A673 (cell line): ENCODE results near the gene PRLR. TPM values are rescaled to one million over a fixed set of nuclear protein-coding genes. Genes with fewer than 3 reads are reported as not detected.

Source experiments
- BruUV-seq: library from RNA; stranded (reverse); fragments of 400-500 nt; replicated peaks from 2 replicates; lab custom pipeline; 2021; lab: Mats Ljungman, UMichigan
- CTCF ChIA-PET: fragments of 300-600 bp; sonication (Branson Sonifier 250); formaldehyde crosslinking; loops from one replicate; lab custom pipeline; 2022; ENCODE audit warnings: antibody characterized with exemption; lab: Charles Lee
- POLR2A ChIA-PET: fragments of 300-600 bp; sonication (Branson Sonifier 250); formaldehyde crosslinking; loops from one replicate; lab custom pipeline; 2022; ENCODE audit warnings: antibody characterized with exemption; ENCODE audit not compliant: low non-redundant PET; lab: Charles Lee
- DNase-seq: peaks from one replicate; pipeline ENCODE4 v3.0.0-alpha.2; 2015; ENCODE audit warnings: low spot score
- H3K27ac ChIP-seq: fragments of 200-600 bp; sonication (generic); 2 replicates; pipeline ENCODE4 v1.5.1; 2016; ENCODE audit warnings: mixed run types, low read depth, mild to moderate bottlenecking, mixed read lengths, antibody characterized with exemption, low read length; ENCODE audit not compliant: poor library complexity, severe bottlenecking
- H3K27me3 ChIP-seq: fragments of 200-600 bp; sonication (generic); replicated peaks from 2 replicates; pipeline ENCODE4 v1.6.1; 2017; ENCODE audit warnings: mixed run types, low read depth, mild to moderate bottlenecking, mixed read lengths, antibody characterized with exemption, low read length; ENCODE audit not compliant: insufficient read depth, poor library complexity
- H3K36me3 ChIP-seq: fragments of 200-600 bp; sonication (generic); 2 replicates; pipeline ENCODE4 v1.6.1; 2016; ENCODE audit warnings: mixed run types, mild to moderate bottlenecking, mixed read lengths, antibody characterized with exemption, low read length; ENCODE audit not compliant: insufficient read depth, poor library complexity, severe bottlenecking
- H3K4me1 ChIP-seq: fragments of 200-600 bp; sonication (generic); 2 replicates; pipeline ENCODE4 v1.6.1; 2017; ENCODE audit warnings: mixed run types, mild to moderate bottlenecking, mixed read lengths, antibody characterized with exemption, low read length; ENCODE audit not compliant: insufficient read depth, poor library complexity, severe bottlenecking
- H3K4me3 ChIP-seq: fragments of 200-600 bp; sonication (generic); 2 replicates; pipeline ENCODE4 v1.5.1; 2016; ENCODE audit warnings: low read depth, mixed run types, mild to moderate bottlenecking, mixed read lengths, low read length; ENCODE audit not compliant: poor library complexity, severe bottlenecking
- H3K9me3 ChIP-seq: fragments of 200-600 bp; sonication (generic); 2 replicates; pipeline ENCODE4 v1.6.1; 2016; ENCODE audit warnings: mixed run types, low read depth, mild to moderate bottlenecking, mixed read lengths, antibody characterized with exemption, low read length; ENCODE audit not compliant: poor library complexity, severe bottlenecking
- EZH2 ChIP-seq: fragments of 200-600 bp; sonication (generic); IDR thresholded peaks from 2 replicates; pipeline ENCODE4 v1.6.1; 2017; ENCODE audit warnings: borderline replicate concordance, low read depth, mild to moderate bottlenecking, mixed read lengths, antibody characterized with exemption, low read length; ENCODE audit not compliant: poor library complexity, severe bottlenecking
- intact Hi-C: fragments of 100-400 bp; cut with micrococcal nuclease; formaldehyde crosslinking; loops from one replicate; pipeline ENCODE4 v1.10.0; 2022; ENCODE audit not compliant: unreplicated experiment
- total RNA-seq: library from RNA; stranded (reverse); gene quantifications from 2 replicates; pipeline ENCODE4 v1.2.3, GENCODE V29; 2021
- TF ChIP-seq, protein P1 (sequence below): fragments of 300-800, 200-600 bp; sonication (generic); conservative IDR thresholded peaks from 2 replicates; pipeline ENCODE4 v1.5.1; 2017; ENCODE audit warnings: low read depth, mild to moderate bottlenecking, antibody characterized with exemption, low read length, moderate library complexity, mixed read lengths

Gene PRLR
- total RNA-seq, 1 experiment from 2014 or later = not detected

DNA sequence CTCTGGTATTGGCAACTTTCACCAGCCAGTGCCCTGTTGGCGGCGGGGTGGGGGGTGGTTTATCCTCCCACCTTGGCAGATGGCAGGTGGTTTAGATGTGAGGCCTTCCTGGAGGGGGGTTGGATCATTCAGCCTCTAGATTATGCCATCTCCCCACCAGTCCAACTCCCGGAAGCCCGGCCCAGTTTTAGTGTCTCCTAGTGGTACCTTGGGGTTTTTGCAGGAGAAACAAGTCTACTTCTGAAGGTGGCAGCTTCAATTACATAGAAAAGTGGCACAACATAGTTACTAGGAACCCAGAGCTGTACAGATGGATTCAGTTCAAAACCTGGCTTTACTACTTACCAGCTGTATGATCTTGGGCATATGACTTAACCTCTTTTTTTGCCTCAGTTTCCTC is 11.3 kb downstream of the PRLR start:
- no peak for DNase-seq
- no peaks in the 10 kb centered on the region for H3K9me3 ChIP-seq
- POLR2A ChIA-PET = no interaction called here
- CTCF ChIA-PET = no interaction called here
- no peaks in the 10 kb centered on the region for H3K4me1 ChIP-seq
- no peak overlapping the region for H3K27ac ChIP-seq
- TF ChIP-seq EZH2 = no peak
- TF ChIP-seq, protein P1, sequence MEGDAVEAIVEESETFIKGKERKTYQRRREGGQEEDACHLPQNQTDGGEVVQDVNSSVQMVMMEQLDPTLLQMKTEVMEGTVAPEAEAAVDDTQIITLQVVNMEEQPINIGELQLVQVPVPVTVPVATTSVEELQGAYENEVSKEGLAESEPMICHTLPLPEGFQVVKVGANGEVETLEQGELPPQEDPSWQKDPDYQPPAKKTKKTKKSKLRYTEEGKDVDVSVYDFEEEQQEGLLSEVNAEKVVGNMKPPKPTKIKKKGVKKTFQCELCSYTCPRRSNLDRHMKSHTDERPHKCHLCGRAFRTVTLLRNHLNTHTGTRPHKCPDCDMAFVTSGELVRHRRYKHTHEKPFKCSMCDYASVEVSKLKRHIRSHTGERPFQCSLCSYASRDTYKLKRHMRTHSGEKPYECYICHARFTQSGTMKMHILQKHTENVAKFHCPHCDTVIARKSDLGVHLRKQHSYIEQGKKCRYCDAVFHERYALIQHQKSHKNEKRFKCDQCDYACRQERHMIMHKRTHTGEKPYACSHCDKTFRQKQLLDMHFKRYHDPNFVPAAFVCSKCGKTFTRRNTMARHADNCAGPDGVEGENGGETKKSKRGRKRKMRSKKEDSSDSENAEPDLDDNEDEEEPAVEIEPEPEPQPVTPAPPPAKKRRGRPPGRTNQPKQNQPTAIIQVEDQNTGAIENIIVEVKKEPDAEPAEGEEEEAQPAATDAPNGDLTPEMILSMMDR = no peak
- H3K27me3 ChIP-seq = peaks cover 5% of the 10 kb centered on the region
- no peak overlapping the region for H3K4me3 ChIP-seq
- intact Hi-C loops = no loop called here
- H3K36me3 ChIP-seq = no peaks in the 10 kb centered on the region
- no TSS peak for BruUV-seq

DNA sequence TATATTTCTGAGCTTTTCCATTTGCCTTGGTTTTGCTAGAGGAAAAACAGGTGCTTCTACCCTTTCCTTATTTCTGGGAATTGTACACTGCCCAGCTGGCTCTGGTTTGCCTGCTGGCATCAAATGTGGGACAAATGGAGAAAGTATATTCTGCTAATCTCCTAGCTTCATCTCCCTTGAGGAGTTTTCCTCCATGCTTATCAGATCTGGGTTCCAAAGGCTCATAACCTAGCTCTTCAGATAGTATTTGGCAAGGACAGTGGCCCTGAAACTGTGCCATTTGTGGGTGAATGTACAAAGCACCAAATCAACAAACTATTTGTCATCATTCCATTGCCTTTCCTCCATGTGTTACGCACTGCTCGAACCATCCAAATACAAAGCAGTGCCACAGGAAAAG is 16.2 kb downstream of the PRLR start:
- POLR2A ChIA-PET = no interaction called here
- Histone ChIP-seq H3K9me3 (no peaks in the 10 kb centered on the region), H3K27ac (no peak overlapping the region), H3K36me3 (no peaks in the 10 kb centered on the region), H3K4me3 (no peak overlapping the region), H3K4me1 (no peaks in the 10 kb centered on the region), H3K27me3 (no peaks in the 10 kb centered on the region)
- TF ChIP-seq EZH2 = no peak
- TF ChIP-seq, protein P1 = no peak
- DNase-seq = no peak
- CTCF ChIA-PET = no interaction called here
- no TSS peak for BruUV-seq
- intact Hi-C loops = no loop called here

DNA sequence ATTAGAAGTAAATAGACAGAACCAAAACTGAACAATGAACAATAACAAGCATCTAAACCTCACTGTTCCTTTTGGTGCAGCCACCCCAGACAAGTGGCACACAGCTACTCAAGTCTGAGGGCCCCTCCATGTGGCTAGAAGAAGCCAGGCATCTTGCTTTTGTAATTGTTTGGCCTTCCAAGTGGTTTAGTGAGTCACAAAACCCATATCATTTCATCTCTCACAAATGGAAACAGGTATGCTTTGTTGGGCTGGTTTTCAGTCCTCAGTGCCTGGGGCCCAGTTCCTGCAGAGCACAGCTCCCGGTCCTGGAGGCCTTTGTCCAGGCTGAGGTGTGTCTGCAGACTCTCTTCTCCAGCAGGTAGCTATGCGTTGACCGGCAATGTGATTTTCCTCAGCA is 16.7 kb downstream of the PRLR start:
- DNase-seq = no peak
- H3K27ac ChIP-seq = no peak overlapping the region
- H3K36me3 ChIP-seq = no peaks in the 10 kb centered on the region
- no TSS peak for BruUV-seq
- no peaks in the 10 kb centered on the region for H3K27me3 ChIP-seq
- POLR2A ChIA-PET = no interaction called here
- H3K4me1 ChIP-seq = no peaks in the 10 kb centered on the region
- no peak for TF ChIP-seq EZH2
- TF ChIP-seq, protein P1 = no peak
- CTCF ChIA-PET = no interaction called here
- H3K9me3 ChIP-seq = no peaks in the 10 kb centered on the region
- intact Hi-C loops = no loop called here
- H3K4me3 ChIP-seq = no peak overlapping the region
